ENCODE measurements around the gene PAQR4.
A peak's percentile ranks its signal among the peaks of the same experiment; 100 is the strongest.

The PAQR4 gene

DNA sequence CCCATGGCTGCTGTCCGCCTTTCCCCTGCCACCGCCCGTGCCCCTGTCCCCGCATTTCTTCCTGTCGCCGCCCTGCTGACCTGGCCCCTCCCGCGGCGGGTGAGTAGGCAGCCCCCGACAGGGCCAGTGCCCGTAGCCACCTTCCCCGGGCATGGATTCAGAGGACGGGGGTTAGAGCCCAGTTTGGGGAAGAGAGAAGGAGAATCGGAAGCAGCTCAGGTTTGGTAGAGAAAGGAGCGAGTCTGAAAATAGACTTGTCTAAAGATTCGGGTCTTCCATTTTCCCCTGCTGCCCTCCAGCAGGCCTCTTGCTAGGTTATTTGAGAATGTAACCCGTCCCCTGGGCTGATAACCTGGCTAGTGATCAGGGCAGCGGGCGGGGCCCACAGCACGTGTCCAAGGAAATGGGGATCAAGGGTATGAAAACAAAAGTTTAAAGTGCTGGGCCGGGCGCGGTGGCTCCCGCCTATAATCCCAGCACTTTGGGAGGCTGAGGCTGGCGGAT is 35.7 kb downstream of the PAQR4 start:
- DNase-seq (ENCODE audit: low read depth in 2 of 2): no peak

DNA sequence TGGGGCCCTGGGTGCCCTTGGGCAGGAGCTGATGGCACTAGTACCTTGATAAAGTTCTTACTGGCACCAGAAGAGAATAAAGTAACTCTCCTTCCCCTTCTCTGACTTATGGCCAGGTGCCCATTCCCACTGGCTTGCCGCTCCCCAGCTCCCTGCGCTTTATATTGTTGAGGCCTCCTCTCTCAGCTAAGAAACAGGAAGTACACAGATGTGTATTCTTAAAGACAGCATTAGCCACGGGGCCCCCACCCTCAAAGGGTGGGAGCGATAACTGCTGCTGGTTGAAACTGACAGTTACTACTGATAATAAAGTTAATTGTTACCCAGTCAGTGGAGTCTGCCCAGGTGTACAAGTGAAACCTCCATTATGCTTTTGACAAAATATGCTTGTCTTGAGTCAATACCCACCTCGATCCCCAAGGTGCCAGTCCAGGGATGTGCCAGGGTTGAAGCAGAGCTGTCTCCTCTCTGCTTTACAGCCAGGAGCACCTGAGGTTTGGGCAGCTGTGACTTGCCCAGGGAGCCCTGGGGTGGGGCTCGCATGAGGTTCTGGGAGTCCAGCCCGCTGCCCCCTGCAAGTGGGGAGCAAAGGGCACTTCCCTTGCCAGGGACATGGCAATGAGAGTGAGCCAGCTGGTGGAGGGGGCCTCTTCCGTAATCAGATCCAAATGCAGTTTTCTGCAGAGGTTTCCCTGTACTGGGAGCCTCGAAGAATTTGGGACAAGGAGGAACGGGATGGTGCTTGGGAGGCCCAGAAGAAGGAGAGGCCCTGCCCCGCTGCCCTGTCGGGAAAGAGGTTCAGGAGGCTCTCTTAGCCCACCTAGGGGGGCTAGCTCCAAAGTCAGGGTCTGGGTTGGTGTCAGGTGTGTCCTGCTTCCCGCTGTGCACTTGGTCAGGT is 38.2 kb downstream of the PAQR4 start:
- no peak for DNase-seq (ENCODE audit: low read depth in 2 of 2)

DNA sequence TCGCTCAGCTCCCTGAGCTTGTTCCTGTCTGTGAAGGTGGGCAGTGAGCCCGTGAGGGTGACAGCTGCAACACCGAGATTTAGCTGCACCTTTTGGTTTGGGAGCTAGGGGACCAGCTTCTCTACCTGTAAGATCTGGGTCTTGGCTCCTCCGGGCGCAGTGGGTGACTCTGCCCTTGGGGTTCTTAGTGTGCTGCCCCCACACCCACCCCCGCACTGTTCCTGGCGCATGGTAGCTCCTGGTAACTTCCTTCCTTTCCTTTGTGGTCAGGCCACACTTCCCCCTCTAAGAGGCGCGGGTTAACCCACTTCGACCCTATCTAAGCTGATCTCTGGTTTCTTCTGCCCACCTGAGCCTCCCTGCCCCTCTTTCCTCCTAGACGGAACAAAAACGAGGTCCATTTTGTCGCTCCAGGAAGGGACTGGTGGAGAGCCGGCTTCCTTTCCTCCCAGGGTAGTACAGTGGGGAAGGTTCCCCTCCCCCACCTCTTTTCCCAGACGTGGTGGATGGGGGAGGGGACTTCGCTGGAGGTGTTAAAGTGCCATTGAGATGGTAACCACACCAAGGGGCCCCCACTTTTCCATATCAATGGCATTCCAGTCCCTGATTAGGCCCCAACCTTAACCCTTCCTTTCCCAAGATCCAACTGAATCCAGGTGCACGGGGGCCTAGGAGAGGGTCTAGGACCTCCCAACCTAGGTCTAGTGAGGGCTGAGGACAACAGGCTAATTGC is 39.0 kb downstream of the PAQR4 start:
- no peak for DNase-seq (ENCODE audit: low read depth in 2 of 2)

DNA sequence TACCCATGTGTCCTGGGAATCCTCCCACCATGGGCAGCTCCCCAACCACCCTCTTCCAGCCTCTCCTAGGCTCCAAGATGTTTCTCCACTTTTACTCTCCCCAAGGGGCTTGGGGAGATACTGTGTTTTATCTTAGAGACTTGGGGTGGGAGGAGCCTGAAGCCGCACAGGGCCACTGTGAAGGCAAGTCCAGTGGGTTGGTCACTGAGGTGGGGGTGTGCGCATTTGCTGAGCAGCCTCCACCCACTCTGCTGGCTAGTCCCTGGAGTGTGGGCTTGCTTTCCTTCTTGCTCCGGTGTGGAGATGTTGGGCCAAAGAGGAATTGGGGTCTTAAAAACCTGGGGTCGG is 39.5 kb downstream of the PAQR4 start:
- no peak for DNase-seq (ENCODE audit: low read depth in 2 of 2)

DNA sequence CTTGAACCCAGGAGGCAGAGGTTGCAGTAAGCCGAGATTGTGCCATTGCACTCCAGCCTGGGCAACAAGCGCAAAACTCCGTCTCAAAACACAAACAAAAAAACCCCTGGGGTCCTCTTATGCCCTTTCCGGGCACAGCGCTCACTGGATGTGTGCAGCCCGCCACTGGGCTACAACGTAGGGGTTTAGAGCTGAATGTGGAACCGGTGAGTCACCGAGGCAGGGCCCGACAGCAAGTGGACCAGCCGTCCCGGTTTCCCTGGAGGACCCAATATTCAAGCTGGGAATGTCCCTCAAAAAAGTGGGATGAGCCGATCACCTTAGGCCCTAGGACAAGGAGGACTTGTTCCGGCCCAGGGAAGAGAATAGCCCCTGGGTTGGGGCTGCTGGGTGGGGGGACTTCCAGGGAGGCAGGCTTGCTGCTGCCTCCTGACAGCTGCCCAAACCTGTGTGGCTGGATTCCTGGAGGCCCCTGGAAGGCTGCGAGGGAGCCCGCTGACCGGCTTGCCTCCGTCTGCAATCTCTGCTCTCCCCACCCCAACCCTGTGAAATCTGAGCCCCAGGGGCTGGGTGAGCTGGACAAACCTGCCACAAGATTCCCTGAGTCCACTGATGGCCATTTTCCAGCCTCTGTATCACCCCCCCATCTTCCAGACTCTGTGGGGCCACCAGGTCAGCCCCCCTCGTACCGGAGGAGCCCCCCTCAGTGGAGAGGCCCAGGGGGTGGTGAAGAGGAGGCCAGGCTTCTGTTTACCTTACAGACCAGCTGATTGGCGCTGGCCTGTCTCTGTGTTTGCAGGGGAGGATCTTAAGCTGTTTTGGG is 40.6 kb downstream of the PAQR4 start:
- no peak for DNase-seq (ENCODE audit: low read depth in 2 of 2)

DNA sequence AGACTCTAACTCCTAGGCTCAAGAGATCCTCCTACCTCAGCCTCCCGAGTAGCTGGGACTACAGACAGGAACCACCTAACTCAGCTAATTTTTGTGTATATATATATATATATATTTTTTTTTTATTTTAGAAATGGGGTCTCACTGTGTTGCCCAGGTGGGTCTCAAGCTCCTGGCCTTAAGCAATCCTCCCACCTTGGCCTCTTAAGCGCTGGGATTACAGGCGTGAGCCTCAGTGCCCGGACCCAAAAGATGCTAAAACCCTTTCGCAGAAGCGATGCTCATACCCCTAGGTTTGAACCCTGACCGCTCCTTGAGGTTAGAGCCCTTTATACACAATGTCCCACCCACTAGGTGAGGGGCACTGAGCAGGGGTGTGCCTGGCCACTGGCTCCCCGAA is 41.4 kb downstream of the PAQR4 start:
- DNase-seq (ENCODE audit: low read depth in 2 of 2): no peak

DNA sequence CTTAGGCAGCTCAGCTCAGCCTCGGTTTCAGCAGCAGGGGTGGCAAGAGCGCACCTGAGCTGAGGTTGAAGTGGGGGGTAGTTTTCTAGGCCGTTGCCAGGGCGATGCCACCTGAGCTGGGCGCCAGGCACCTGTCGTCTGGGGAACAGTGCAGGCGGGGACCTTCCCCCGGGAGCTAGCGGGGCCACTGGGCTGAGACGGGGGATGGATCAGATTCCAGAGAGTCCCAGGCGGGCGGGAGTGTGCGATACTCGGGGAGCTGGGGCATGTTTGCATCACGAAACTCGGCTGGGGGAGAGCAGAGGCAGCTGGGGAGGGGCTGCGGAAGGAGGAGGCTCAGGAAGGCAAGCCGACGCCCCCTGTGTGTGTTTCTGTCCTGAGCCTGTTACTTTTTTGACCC is 43.1 kb downstream of the PAQR4 start:
- no peak for DNase-seq (ENCODE audit: low read depth in 2 of 2)

DNA sequence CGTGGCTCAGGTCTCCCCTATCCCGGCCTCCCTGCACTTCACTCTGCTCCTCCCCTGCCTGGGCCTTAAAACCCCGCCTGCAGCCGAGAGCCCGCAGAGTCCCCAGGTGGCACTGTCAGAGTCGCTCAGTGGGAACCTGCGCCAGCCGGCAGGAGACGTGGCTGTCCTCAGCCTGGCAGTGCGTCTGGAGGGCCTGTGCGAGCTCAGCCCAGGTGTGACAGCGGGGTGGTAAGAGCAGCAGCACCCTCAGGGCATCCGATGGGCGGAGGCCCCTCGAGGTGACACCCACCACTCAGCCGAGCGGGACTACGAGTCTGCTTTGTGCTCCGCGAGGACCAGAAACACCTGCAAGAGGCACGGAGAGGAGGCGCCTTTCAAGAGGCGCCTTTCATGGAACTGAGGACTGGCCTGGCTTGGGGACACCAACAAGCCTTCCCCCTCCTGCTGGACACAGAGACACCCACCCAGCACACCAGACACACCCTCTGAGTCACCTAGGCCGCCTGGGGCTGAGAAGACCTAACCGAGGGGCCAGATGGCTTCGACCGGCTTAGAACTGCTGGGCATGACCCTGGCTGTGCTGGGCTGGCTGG is 43.8 kb downstream of the PAQR4 start, which contains the start of gene CLDN9:
Gene CLDN9, plus strand, starts transcription at position 96 of the 593 bp plus-strand sequence. Its CDS starts 440 bp downstream, at position 536.
- DNase-seq (ENCODE audit: low read depth in 2 of 2): no peak

DNA sequence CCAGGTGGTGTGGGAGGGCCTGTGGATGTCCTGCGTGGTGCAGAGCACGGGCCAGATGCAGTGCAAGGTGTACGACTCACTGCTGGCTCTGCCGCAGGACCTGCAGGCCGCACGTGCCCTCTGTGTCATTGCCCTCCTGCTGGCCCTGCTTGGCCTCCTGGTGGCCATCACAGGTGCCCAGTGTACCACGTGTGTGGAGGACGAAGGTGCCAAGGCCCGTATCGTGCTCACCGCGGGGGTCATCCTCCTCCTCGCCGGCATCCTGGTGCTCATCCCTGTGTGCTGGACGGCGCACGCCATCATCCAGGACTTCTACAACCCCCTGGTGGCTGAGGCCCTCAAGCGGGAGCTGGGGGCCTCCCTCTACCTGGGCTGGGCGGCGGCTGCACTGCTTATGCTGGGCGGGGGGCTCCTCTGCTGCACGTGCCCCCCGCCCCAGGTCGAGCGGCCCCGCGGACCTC is 44.4 kb downstream of the PAQR4 start:
- DNase-seq (ENCODE audit: low read depth in 2 of 2): no peak

DNA sequence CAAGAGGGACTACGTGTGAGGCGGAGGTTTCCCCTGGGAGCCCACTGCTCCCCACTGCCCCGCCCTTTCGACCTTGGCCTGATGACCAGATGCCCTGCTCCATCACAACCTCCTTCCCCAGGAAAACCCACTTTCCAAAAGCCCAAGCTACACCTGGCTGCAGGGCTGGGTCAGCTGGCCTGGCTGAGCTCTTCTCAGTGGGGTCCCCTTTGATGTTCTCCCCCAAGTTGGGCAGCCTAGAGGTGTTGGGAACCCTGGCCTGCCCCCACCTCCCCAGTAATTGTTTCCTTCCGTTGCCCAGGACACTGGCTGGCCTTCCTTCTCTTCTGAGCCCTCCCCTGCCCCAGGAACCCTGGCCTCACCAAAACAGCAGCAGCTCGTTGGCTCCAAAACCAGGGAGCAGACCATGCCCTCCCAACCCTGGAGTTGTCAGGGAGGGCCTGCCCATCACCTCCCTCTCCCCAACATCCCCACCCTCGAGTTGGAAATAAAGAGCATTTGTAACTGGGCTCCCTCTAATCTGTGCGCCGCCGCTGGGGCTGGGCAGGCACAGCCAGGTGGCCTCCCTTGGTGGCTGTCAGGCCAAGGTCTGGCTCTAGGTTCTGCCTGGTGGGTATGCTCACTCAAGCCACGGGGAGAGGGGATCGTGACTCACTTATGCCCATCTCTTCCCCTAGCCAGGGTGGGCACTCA is 45.0 kb downstream of the PAQR4 start:
- no peak for DNase-seq (ENCODE audit: low read depth in 2 of 2)

DNA sequence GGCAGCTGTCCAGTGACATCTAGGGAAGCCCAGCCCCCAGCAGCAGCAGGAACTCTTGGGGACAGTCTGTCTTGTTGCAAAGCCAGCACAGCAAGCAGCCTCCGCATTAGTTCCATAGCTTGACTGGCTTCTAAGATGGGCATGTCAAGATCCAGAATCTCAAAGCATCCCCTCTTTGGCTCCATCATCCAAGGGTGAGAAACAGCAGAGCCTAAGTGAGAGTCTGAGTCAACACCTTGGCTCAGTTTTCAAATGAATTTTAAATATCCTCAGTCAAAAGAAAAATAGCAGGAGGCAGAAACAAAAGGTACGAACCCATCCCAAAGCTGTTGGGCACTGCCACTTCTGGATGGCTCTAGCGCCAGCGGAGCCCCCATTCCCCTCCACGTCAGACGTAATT is 45.8 kb downstream of the PAQR4 start:
- DNase-seq (ENCODE audit: low read depth in 2 of 2): no peak

DNA sequence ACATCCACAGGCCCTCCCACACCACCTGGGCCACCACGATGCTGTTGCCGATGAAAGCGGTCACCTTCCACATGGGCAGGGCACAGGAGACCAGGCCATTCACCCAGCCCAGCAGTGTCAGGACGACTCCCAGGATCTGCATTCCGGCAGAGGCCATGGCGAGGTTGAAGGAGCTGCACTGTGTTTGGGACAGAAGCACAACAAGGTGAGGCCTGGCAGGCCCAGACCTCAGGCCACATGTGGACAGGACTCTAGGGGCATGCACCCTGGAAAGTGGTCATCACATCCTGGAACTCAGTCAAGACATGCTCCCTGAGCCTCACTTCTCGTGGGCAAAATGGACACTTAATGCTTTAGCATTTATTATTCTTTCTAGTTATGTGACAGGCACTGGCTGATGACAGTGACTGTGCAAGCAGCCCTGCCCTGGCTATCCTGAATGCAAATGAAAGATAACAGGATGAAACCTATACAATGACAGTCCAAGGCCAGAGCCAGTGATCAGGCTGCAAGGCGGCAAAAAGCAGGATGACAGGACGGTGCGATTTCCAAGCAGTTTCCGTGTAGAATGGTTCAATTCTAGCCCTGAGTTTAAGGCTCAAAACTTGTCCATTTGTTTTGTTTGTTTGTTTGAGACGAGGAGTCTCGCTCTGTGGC is 46.8 kb downstream of the PAQR4 start:
- DNase-seq (ENCODE audit: low read depth in 2 of 2): no peak

DNA sequence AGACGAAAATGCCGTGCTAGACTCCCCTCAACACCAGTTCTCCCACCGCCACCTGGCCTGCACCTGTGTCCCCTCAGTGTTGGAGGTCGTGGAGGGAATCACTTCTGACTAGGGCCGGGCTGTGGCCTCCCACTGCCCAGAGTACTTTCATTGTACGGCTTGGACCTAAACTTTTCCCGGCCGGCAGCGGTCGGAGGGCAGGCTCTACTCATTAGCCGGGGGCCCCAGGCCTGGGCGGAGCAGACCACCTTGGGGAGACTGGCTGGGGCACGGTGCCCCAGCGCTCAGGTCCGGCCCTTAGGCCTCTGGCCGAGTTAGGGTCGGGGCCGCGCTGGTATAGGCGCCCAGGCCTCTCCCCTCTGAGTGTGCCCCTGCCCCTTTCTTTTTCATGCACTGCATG is 48.2 kb downstream of the PAQR4 start:
- no peak for DNase-seq (ENCODE audit: low read depth in 2 of 2)

DNA sequence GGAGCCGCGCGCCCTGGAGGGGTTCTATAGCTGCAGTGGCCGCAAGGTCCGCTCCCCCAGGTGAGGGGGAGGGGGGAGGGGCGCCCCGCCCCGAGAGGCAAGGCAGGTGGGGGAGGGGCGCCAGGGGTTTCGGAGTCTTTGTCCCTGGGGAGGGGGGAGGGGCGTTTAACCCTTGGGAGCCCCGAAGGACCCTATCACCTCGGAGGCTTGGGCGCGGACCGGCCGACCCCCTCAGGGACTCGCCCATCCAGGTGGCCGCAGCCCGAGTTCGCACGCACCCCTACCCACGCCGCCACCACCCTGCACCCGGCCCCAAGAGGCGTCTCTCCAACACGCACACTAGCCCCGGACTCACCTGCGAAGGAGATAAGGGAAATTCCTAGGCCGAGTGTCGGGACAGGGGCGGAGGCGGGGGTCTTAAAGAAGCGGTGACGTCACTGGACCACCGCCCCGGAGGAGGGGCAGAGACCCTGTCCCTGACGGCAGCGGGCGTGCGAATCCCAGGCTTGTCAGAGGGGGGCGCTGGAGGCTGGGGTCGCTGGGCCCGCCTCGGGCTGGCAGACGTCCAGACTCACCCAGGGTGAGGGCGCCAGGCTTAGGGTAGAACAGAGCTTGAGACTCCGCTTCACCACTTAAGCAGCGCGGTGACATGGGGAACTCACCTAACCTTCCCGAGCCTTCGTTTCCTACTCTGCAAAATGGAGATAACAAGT is 48.8 kb downstream of the PAQR4 start, which contains the start of gene CLDN6:
Gene CLDN6, minus strand, starts transcription at position 390 of the 713 bp plus-strand sequence. CDS start 2,162 bp downstream, outside the sequence.
- DNase-seq (ENCODE audit: low read depth in 2 of 2): no peak

DNA sequence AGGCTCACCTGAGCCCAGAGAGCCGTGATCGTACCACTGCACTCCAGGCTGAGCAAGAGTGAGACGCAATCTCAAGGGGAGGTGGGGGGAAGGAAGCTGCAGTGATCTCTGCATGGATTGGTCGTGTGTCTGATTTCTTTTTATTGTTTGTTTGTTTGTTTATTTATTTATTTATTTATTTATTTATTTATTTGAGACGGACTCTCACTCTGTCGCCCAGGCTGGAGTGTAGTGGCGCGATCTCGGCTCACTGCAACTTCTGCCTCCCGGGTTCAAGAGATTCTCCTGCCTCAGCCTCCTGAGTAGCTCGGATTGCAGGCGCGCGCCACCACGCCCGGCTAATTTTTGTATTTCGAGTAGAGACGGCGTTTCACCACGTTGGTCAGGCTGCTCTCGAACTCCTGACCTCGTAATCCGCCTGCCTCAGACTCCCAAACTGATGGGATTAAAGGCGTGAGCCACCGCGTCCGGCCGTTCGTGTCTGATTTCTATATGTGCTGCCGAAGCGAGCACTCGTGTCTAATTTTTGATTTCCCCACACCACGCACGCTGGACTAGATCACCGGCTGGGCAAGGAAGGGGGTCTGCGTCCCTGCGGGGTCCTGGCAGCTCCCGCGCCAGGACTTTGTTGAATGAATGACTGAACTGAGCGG is 50.6 kb downstream of the PAQR4 start:
- no peak for DNase-seq (ENCODE audit: low read depth in 2 of 2)

DNA sequence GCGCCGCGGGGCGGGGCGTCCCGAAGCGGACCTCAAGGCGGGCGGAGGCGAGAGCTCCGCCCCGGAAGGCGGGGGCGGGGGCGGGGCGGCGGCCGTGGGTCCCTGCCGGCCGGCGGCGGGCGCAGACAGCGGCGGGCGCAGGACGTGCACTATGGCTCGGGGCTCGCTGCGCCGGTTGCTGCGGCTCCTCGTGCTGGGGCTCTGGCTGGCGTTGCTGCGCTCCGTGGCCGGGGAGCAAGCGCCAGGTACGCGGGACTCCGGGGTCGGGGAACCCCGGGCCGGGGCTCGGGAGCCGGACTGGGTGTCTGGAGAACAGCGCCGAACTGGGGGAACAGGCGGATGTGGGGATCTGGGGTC is 51.1 kb downstream of the PAQR4 start, which contains the start of gene TNFRSF12A:
Gene TNFRSF12A, plus strand, starts transcription at position 122 of the 357 bp plus-strand sequence. Its CDS starts 30 bp downstream, at position 152.
- DNase-seq (ENCODE audit: low read depth in 2 of 2): peak in 1 of 2 donors; percentile 45

DNA sequence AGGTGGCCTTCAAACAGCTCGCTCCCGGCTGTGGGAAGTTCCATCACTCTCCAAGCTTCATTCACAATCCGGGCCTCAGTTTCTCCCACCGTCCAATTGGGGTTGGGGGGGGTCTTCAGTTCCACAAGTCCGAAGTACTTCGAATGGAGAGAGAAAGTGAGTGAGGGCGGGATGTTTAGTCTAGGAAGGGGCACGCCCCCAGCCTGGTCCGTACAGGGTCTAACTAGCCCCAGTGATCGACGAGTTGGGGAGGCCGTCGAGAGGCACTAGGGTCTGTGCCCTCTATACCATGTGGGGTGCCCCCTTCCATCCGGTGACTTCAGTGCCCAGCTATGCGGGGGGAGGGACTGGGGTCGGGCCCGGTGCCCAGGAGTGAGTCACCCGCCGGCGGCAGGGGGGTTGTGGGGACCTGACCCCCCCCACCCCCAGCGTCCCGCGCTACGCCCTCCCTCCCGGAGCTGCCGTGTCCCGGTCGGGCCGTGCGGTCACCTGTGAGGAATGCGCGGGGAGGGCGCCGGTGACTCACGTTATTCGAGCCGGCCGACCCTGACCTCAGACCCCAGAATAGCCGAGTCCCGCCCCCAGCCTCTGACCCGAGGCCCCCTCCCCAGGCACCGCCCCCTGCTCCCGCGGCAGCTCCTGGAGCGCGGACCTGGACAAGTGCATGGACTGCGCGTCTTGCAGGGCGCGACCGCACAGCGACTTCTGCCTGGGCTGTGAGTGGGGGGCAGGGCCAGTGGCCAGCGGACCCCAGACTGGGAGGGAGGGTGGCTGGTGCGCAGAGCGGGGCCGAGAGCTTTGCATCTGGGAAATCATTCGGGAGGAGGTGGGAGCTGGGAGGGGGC is 51.7 kb downstream of the PAQR4 start:
- DNase-seq (ENCODE audit: low read depth in 2 of 2): peak; percentile 46 to 53

Measured in stimulated activated CD8-positive, alpha-beta memory T cell treated with anti-CD3 and anti-CD28 coated beads, Interleukin-7, amount 100 ng/mL, for 1 hour (primary cell).